KOPT-K1 (cell line): ENCODE measurements around the gene PLCB3.

Source experiments
- H3K27ac ChIP-seq: fragments of 200-600 bp; sonication (generic); 2 replicates; pipeline ENCODE4 v1.5.1; 2016; ENCODE audit warnings: antibody characterized with exemption, mild to moderate bottlenecking, low read depth, low read length; ENCODE audit not compliant: poor library complexity, severe bottlenecking
- H3K36me3 ChIP-seq: fragments of 200-600 bp; sonication (generic); 2 replicates; pipeline ENCODE4 v1.5.1; 2017; ENCODE audit warnings: antibody characterized with exemption, mild to moderate bottlenecking, low read length, moderate library complexity; ENCODE audit not compliant: insufficient read depth
- H3K9me3 ChIP-seq: fragments of 200-600 bp; sonication (generic); 2 replicates; pipeline ENCODE4 v1.5.1; 2017; ENCODE audit warnings: antibody characterized with exemption, low read length, mild to moderate bottlenecking; ENCODE audit not compliant: insufficient read depth, poor library complexity, severe bottlenecking

Gene PLCB3

DNA sequence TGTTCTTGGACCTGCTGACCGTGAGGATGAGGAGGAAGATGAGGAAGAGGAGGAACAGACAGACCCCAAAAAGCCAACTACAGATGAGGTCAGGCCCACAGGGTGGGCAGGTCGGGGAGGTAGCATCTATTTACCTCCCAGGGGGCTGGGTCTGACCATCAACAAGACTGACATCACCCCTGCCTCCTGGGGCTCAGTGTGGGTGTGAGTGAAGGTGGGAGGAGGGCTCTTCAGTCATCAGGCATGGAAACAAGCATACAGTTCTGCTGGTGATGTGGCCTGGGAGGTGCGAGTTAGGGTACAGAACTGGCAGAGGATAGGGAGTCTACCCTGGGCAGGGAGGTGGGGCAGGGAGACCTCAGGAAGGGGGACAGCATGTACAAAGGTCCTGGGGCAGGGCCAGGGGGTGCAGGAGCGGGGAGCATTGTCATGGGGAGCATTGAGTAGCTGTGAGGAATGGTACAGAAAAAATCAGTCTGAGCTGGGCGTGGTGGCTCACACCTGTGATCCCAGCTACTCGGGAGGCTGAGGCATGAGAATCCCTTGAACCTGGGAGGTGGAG is 8.9 kb downstream of the PLCB3 start:
- no peaks in the 10 kb centered on the region for H3K9me3 ChIP-seq
- no peak overlapping the region for H3K27ac ChIP-seq
- peaks cover 24% of the 10 kb centered on the region; the same call in 1 of the 2 replicates for H3K36me3 ChIP-seq

DNA sequence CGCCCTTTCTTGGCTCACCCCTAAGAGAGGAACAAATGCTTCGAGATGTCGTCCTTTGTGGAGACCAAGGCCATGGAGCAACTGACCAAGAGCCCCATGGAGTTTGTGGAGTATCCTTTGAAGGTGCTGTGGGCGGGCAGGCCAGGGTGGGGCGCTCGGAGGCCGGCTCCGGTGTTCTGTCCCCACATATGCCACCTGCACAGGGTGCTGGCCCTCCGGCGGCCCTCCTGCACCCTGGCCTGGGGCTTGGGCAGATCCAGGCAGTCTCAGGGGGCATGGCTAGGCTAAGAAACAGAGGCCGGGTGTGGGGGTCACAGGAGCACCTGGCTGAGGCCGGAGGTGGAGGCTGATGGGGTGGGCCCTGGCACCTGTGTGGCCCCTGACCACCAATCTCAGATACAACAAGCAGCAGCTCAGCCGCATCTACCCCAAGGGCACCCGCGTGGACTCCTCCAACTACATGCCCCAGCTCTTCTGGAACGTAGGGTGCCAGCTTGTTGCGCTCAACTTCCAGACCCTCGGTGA is 10.3 kb downstream of the PLCB3 start:
- Histone ChIP-seq H3K27ac (no peak overlapping the region), H3K9me3 (no peaks in the 10 kb centered on the region), H3K36me3 (peaks cover 19% of the 10 kb centered on the region; the same call in 1 of the 2 replicates)

DNA sequence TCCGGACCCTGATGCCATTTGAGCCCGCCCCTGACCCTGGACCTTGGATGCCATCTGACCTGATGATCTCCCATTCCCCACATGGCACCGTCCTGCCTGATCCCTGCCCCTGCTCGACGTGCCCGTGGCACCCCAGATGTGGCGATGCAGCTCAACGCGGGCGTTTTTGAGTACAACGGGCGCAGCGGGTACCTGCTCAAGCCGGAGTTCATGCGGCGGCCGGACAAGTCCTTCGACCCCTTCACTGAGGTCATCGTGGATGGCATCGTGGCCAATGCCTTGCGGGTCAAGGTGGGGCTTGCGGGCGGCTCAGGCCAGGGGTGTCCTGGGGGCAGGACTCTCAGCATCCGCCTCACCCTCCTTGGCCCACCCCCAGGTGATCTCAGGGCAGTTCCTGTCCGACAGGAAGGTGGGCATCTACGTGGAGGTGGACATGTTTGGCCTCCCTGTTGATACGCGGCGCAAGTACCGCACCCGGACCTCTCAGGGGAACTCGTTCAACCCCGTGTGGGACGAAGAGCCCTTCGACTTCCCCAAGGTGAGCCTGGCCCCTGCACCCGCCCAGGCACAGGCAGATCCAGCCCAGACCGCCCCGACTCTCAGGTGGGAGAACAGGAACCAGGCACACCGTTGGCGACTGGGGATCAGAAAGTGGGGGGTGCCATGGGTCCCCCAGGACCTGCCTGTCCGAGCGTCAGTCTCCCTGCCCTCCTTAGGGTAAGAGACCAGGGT is 11.1 kb downstream of the PLCB3 start:
- Histone ChIP-seq H3K36me3 (peaks cover 18% of the 10 kb centered on the region; the same call in 1 of the 2 replicates), H3K9me3 (no peaks in the 10 kb centered on the region), H3K27ac (no peak overlapping the region)

DNA sequence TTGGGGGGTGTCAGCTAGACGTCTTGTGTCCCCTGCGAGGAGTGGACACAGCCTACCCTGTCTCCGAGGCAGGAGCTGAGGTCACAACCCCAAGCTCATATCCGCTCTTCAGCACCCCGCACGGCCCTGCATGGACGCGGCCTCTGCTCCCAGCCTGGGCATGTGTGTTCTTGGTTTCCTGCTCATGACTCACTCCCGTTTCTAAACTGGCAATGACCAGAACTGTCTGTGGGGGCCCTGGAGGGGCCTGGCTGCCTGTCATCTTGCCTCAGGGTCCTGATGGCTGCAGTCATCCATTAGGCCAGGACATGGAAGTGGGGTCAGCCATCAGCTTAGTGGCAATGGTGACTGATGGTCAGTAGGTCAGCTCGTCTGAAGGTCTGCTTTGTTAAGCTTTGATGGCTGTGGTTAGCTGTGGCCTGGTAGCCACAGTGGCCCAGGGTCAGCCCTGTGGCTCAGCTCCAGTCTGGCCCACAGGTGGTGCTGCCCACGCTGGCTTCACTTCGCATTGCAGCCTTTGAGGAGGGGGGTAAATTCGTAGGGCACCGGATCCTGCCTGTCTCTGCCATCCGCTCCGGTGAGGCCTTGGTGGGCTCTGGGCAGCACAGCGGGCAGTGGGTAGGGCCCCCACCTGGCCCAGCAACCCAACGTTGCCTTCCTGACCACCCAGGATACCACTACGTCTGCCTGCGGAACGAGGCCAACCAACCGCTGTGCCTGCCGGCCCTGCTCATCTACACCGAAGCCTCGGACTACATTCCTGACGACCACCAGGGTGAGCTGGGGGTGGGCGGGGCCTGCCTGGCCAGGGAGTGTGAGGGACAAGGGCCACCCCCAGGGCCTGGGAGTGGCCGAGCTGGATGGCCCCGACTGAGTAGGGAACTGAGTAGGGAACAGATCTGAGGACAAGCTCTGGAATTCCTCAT is 12.0 kb downstream of the PLCB3 start:
- H3K36me3 ChIP-seq: peaks cover 16% of the 10 kb centered on the region; the same call in 1 of the 2 replicates
- no peaks in the 10 kb centered on the region for H3K9me3 ChIP-seq
- H3K27ac ChIP-seq: no peak overlapping the region

DNA sequence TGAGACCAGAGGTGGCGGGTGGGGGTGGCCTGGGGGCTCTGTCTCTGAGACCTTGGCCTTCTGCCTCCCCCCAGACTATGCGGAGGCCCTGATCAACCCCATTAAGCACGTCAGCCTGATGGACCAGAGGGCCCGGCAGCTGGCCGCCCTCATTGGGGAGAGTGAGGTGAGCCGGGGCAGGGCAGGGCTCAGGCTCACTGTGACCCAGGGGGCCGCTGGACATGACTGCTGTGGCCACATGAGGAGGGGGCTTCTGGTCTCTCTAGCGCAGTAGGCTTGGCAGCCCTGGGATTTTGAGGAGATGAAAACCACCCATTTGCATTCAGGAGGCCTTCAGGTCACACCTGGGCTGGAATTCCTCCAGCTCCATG is 12.6 kb downstream of the PLCB3 start:
- no peak overlapping the region for H3K27ac ChIP-seq
- H3K36me3 ChIP-seq: peaks cover 11% of the 10 kb centered on the region; the same call in 1 of the 2 replicates
- no peaks in the 10 kb centered on the region for H3K9me3 ChIP-seq

DNA sequence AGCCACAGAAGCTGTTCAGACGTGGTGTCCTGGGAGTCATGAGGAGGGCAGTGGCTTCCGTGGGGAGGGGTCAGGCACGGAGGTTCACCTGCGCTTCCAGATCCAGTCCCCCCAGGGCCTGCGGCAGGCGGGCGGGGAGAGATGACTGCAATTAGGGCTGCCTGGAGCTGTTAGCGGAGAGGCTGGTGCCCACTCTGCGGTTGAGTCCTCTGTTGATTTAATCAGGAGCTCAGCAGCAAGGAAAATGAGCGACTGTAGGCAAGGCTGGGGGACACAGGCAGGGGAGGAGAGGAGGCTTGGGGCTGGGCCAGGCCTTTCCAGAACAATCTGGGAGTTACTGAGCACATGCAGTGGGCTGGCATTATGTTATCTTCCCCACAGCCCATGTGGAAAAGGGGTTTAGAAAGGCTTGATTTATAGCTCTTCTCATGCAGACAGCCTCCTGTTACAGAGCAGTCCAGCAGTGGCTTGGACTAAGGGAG is 13.1 kb downstream of the PLCB3 start:
- no peak overlapping the region for H3K27ac ChIP-seq
- H3K36me3 ChIP-seq: peaks cover 9% of the 10 kb centered on the region; the same call in 1 of the 2 replicates
- H3K9me3 ChIP-seq: no peaks in the 10 kb centered on the region

DNA sequence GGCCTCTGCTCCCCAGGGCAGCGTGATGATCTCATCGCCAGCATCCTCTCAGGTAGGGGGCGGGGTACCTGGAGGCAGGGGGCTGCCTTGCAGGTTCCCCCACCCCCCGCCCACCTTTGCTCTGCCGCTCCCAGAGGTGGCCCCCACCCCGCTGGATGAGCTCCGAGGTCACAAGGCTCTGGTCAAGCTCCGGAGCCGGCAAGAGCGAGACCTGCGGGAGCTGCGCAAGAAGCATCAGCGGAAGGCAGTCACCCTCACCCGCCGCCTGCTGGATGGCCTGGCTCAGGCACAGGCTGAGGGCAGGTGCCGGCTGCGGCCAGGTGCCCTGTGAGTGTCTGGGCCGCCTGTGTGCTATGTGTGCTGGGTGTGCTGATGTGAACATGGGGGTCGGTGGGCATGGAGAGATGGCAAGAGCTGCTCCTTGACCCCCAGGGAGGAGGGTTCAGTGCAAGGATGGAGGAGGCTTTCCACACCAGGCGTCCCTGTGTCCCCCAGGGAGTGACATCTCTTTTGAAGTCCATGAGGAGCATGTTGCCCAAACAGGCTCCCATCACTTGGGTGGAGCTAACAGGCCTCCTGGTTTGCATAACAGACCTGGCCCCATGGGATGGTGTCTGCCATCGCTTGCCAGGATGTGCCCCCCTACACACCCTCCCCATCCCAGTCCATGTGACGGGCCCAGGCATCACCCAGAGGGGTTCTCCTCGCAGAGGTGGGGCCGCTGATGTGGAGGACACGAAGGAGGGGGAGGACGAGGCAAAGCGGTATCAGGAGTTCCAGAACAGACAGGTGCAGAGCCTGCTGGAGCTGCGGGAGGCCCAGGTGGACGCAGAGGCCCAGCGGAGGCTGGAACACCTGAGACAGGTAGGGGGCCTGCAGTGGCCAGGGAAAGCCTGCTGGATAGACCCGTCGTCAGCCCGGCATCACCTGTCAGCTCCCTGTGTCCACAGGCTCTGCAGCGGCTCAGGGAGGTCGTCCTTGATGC is 14.1 kb downstream of the PLCB3 start:
- Histone ChIP-seq H3K9me3 (no peaks in the 10 kb centered on the region), H3K36me3 (no peaks in the 10 kb centered on the region; the same call in 1 of the 2 replicates), H3K27ac (no peak overlapping the region)

DNA sequence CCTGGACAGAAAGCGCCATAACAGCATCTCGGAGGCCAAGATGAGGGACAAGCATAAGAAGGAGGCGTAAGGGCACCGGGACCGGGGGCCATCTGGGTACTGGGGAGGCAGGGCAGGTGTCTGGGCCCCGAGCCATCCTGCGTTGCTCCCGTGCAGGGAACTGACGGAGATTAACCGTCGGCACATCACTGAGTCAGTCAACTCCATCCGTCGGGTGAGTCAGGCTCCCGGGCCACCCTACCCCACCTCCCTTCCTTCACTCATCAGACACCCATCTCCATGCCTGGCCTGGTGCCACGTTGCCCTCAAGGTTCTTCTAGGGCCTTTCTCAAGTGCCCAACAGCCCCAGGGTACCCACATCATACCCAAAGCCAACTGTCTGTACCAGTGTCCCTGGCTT is 15.0 kb downstream of the PLCB3 start:
- H3K27ac ChIP-seq: no peak overlapping the region
- H3K36me3 ChIP-seq: no peaks in the 10 kb centered on the region; the same call in 1 of the 2 replicates
- no peaks in the 10 kb centered on the region for H3K9me3 ChIP-seq

DNA sequence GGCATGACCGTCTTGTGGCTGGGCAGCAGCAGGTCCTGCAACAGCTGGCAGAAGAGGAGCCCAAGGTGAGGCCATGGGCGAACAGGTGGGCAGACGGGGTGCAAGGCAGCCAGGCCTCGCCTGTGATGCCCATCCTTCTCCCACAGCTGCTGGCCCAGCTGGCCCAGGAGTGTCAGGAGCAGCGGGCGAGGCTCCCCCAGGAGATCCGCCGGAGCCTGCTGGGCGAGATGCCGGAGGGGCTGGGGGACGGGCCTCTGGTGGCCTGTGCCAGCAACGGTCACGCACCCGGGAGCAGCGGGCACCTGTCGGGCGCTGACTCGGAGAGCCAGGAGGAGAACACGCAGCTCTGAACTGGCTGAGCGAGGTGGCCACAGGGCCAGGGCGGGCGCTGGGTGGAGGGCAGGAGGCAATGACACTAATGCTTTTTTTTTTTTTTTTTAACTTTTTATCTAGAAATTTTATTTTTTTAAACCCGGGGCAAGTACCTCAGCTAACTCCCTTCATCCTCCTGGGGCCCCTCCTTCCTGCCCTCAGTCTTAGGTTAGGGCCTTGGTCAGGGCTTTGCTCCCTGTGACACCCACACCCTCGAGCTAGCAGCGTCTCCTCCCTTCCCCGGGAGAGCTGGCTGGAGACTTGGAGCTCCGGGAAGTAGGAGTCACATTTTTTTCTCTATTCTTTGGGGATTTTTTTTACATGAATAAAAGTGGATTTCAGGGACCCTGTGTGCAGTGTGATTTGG is 16.0 kb downstream of the PLCB3 start:
- H3K27ac ChIP-seq: peak overlapping the region; percentile 88
- peaks cover 3% of the 10 kb centered on the region; the same call in 1 of the 2 replicates for H3K36me3 ChIP-seq
- no peaks in the 10 kb centered on the region for H3K9me3 ChIP-seq

DNA sequence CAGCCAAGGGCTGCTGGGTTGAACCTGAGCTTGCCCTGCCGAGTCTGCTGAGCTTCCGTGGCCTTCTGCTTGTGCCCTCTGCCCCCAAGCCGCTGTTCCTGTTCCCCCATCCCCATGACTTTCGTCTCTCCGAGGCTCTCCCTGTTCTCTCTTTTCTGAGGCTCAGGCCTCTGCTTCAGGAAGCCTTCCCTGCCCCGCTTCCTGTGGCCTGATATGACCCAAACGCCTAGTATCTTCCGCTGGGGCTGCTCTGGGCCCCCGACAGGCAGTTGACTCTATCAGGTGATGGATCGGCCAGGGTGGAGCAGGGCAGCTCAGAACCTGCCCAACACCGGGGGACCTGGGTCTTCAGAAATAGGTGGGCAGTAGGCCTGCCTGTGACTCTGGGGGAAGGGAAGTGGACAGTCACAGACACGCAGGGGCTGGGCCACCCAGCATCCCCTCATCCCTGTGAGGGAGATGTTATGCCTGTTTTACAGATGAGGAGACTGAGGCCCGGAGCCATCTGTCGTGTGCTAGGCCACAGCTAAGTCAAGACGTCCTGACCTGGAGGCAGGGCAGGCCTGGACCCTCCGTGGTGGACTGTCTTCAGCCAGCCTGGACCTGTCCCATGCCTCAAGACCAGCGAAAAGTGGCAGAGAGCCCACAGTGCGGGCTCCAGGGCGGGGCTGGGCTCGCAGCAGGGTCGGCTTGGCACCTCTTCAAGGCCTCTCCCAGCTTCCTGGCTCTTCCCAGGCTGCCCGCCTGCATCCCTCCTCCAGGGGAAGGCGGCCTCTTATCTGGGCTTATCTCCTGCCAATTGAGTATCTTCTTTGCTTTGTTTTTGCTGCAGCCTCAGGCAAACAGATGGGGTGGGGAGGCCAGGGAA is 16.9 kb downstream of the PLCB3 start:
- no peaks in the 10 kb centered on the region for H3K9me3 ChIP-seq
- peak overlapping the region; percentile 88 for H3K27ac ChIP-seq
- H3K36me3 ChIP-seq: peaks cover 4% of the 10 kb centered on the region; the same call in 1 of the 2 replicates

DNA sequence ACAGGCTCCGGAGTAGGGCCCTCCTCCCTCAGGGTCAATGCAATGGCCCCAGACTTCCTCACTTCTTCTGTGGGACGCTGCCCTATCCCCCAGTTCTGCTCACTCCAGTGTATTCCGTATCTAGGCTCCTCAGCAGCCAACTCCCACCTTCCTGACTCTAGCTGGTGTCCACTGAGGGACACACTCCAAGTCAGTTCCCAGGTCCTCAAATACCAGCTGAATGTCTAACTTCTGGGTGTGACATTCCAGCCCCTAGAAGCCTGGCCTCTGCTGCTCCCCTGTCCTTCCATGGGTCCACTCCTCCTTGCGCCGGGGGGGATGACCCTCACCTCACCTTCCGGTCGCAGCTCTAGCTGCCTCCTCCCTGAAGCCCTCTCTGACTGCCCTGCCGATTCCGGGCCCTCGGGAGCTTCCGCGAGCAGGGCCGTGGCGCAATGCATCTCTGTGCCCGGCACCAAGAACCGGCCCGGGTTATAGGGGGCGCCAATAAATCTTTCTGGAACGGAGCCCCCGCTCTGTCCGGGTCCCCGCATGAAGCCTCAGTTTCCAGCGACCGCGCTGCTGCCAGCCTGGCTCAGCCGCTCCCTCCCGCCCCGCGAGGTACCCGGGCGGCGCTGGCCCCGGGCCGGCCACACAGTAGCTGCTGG is 17.7 kb downstream of the PLCB3 start:
- H3K9me3 ChIP-seq: no peaks in the 10 kb centered on the region
- H3K27ac ChIP-seq: peak overlapping the region; percentile 88
- peaks cover 4% of the 10 kb centered on the region; the same call in 1 of the 2 replicates for H3K36me3 ChIP-seq

DNA sequence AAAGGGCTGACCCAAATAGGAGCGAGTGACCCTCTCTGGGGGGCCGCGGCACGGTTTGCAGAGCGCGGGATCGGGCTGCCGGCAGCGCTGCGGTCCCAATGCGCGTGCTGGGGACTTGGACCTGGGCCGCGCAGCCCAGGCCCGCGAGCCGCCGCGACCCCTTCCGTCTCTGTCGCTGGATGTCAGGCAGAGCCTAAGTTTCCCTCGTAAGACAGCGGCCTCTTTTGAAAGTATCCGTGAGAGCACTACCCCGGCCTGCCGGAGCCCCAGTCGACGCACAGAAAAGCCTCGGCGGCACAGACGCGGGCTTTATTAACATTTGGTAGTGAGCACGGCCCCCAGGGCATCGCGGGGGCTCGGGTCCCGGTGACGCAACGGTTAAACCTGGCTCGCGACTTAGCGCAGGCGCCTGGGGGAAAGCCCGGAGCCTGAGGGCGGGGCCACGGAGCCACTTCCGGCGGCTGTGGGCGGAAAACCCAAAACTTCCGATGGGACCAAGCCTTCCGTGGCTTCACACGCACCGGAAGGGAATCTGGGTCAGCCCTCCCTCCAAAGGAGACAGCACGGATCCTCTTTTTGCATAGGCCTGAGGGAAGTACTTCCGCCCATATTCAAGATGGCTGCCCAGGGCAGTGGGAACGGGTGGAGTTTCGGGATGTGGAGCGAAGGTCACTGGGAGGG is 18.4 kb downstream of the PLCB3 start:
- Histone ChIP-seq H3K9me3 (no peaks in the 10 kb centered on the region), H3K36me3 (peaks cover 4% of the 10 kb centered on the region; the same call in 1 of the 2 replicates), H3K27ac (peak overlapping the region; percentile 88)
